AG10803 (cell line): ENCODE results near the gene SMIM33.

Experiments
- DNase-seq: peaks from one replicate; pipeline ENCODE4 v3.0.0; 2010; ENCODE audit warnings: low read depth
- H3K4me3 ChIP-seq: 2 replicates; pipeline ENCODE4 v1.5.1; 2011; ENCODE audit warnings: mild to moderate bottlenecking, low read length, control low read depth
- CTCF ChIP-seq: conservative IDR thresholded peaks from 2 replicates; pipeline ENCODE4 v1.5.1; 2011; ENCODE audit warnings: mild to moderate bottlenecking, low read length, control low read depth, inconsistent platforms

Gene SMIM33

GRCh38 chr5:139451176-139451575, 19.6 kb upstream of the SMIM33 start:
- no peak for DNase-seq
- no peak overlapping the region for H3K4me3 ChIP-seq
- TF ChIP-seq CTCF: no peak

- no peak overlapping the region for H3K4me3 ChIP-seq
- TF ChIP-seq CTCF: no peak
Observed at GRCh38 chr5:139451878-139452660, 18.7 kb upstream of the SMIM33 start.

GRCh38 chr5:139453683-139454567, 16.9 kb upstream of the SMIM33 start:
- no peak overlapping the region for H3K4me3 ChIP-seq
- DNase-seq: no peak
- TF ChIP-seq CTCF: no peak

More at GRCh38 chr5:139451878-139452660, 18.7 kb upstream of the SMIM33 start:
- DNase-seq: no peak

- TF ChIP-seq CTCF: no peak
- no peak for DNase-seq
- H3K4me3 ChIP-seq: no peak overlapping the region
Observed at GRCh38 chr5:139454568-139455290, 16.1 kb upstream of the SMIM33 start.

- no peak for DNase-seq
- no peak for TF ChIP-seq CTCF
- H3K4me3 ChIP-seq: no peak overlapping the region
Observed at GRCh38 chr5:139456776-139457175, 14.0 kb upstream of the SMIM33 start.

- no peak for TF ChIP-seq CTCF
- no peak overlapping the region for H3K4me3 ChIP-seq
- no peak for DNase-seq
Observed at GRCh38 chr5:139457241-139457640, 13.6 kb upstream of the SMIM33 start.
